HepG2 (cell line): ENCODE results near the gene KAZN. TPM values are rescaled to one million over a fixed set of nuclear protein-coding genes. Genes with fewer than 3 reads are reported as not detected.

ENCODE experiments used
- CENPT ChIP-seq: sonication (generic); formaldehyde crosslinking; IDR thresholded peaks from 2 replicates; pipeline ENCODE4 v1.8.0; 2022; ENCODE audit warnings: low read depth, mild to moderate bottlenecking, moderate library complexity, missing genetic modification reagents
- FOXA1 ChIP-seq, 2 experiments: fragments of 450-650 bp in 1 of 2; sonication (generic) in 1 of 2; formaldehyde crosslinking in 1 of 2; IDR thresholded peaks; 2 replicates each; pipeline versions ENCODE4 v1.4.0 to v1.6.1; 2016 to 2020; ENCODE audit warnings: missing genetic modification reagents in 1 of 2
- HOXA5 ChIP-seq: sonication (generic); formaldehyde crosslinking; IDR thresholded peaks from 2 replicates; pipeline ENCODE4 v1.4.0; 2020; ENCODE audit warnings: missing genetic modification reagents
- ZNF20 ChIP-seq: sonication (generic); formaldehyde crosslinking; IDR thresholded peaks from 2 replicates; pipeline ENCODE4 v1.4.0; 2020; ENCODE audit warnings: mild to moderate bottlenecking, moderate library complexity, missing genetic modification reagents
- ZNF562 ChIP-seq: sonication (generic); formaldehyde crosslinking; IDR thresholded peaks from 2 replicates; pipeline ENCODE4 v1.8.0; 2022; ENCODE audit warnings: missing genetic modification reagents, borderline replicate concordance
- ZNF589 ChIP-seq: sonication (generic); formaldehyde crosslinking; conservative IDR thresholded peaks from 2 replicates; pipeline ENCODE4 v1.8.0; 2022; ENCODE audit warnings: mild to moderate bottlenecking, moderate library complexity, missing genetic modification reagents
- polyA plus RNA-seq, 8 experiments: library from polyadenylated mRNA; depleted of rRNA in 3 of 8; stranded (reverse) in 7 of 8; unstranded in 1 of 8; fragments of >200 nt; fragmentation: Illumina TruSeq in 4 of 8; extraction: Trizol in 4 of 8; gene quantifications; 2 replicates each; pipeline versions ENCODE4 v1.2.1 to v1.2.3, GENCODE V29; 2011 to 2016; ENCODE audit warnings: low read depth in 4 of 8, missing spikeins in 1 of 8, mixed read lengths in 1 of 8; ENCODE audit not compliant: insufficient read depth in 1 of 8
- total RNA-seq, 5 experiments: library from RNA; depleted of rRNA; stranded (reverse); fragments of >200 nt; fragmentation: Illumina TruSeq; extraction: Trizol; gene quantifications; 2 replicates each; pipeline ENCODE4 v1.2.3, GENCODE V29; 2016; ENCODE audit warnings: low read depth in 1 of 5
- TF ChIP-seq, protein P1 (sequence below): sonication (generic); formaldehyde crosslinking; IDR thresholded peaks from 2 replicates; pipeline ENCODE4 v1.5.0; 2020; ENCODE audit warnings: mild to moderate bottlenecking, missing genetic modification reagents
- TF ChIP-seq, protein P2 (sequence below): sonication (generic); formaldehyde crosslinking; IDR thresholded peaks from 2 replicates; pipeline ENCODE4 v1.5.1; 2020; ENCODE audit warnings: mild to moderate bottlenecking, moderate library complexity, missing genetic modification reagents
- TF ChIP-seq, protein P3 (sequence below): sonication (generic); formaldehyde crosslinking; IDR thresholded peaks from 2 replicates; pipeline ENCODE4 v1.4.0; 2020; ENCODE audit warnings: mild to moderate bottlenecking, missing genetic modification reagents
- TF ChIP-seq, protein P4 (sequence below): sonication (generic); formaldehyde crosslinking; IDR thresholded peaks from 2 replicates; pipeline ENCODE4 v1.4.0; 2020; ENCODE audit warnings: missing genetic modification reagents, borderline replicate concordance
- TF ChIP-seq, protein P5 (sequence below): sonication (generic); formaldehyde crosslinking; conservative IDR thresholded peaks from 2 replicates; pipeline ENCODE4 v1.4.0; 2020; ENCODE audit warnings: missing genetic modification reagents
- TF ChIP-seq, protein P6 (sequence below): sonication (generic); formaldehyde crosslinking; IDR thresholded peaks from 2 replicates; pipeline ENCODE4 v1.8.0; 2022; ENCODE audit warnings: mild to moderate bottlenecking, missing genetic modification reagents; ENCODE audit not compliant: insufficient replicate concordance

The KAZN gene
- total and polyA plus RNA-seq, 2 of the 13 experiments (the other 11 are each of a cell fraction or from before 2014, with no cell fraction given): 10.4 to 13.5 TPM

DNA sequence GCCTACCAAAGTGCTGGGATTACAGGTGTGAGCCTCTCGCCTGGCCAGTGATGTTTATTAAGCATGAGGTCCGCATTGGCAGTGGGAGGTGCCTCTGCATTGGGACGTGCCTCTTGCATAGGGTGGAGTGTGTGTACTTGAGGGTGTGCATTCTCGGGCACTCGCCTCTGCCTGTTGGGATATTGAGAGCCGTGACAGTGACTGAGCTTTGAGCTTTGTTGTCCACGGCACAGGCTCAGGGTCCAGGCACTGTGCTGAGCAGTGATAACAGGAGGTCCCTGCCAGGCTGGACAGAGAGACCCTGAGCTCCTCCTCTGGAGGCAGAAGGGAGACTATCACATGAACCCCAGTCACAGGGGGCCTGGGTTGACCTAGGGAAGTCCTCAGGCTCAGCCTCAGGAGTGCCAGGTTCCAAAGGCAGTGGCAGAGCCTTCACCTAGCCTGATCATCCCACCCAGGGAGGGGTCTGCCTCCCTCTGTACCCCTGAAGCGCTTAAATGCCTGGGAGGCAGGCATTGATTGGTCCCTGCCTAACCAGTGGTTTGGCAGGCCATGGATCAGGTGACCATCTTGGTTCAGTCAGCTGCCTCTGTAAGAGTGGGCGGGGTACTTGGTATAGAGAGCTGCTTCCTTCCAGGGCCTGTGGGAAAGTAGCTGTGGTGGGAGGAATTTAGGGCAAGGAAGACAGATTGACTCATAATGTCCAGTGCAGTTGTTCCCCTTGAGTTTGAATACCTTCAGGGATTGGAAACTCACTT lies 341.2 kb downstream of the KAZN start (continued):
- TF ChIP-seq, protein P1, sequence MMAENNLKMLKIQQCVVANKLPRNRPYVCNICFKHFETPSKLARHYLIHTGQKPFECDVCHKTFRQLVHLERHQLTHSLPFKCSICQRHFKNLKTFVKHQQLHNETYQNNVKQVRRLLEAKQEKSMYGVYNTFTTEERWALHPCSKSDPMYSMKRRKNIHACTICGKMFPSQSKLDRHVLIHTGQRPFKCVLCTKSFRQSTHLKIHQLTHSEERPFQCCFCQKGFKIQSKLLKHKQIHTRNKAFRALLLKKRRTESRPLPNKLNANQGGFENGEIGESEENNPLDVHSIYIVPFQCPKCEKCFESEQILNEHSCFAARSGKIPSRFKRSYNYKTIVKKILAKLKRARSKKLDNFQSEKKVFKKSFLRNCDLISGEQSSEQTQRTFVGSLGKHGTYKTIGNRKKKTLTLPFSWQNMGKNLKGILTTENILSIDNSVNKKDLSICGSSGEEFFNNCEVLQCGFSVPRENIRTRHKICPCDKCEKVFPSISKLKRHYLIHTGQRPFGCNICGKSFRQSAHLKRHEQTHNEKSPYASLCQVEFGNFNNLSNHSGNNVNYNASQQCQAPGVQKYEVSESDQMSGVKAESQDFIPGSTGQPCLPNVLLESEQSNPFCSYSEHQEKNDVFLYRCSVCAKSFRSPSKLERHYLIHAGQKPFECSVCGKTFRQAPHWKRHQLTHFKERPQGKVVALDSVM (CRISPR knock-in tag): peak; percentile 57; the same call in 1 of the 2 replicates
- TF ChIP-seq, protein P2, sequence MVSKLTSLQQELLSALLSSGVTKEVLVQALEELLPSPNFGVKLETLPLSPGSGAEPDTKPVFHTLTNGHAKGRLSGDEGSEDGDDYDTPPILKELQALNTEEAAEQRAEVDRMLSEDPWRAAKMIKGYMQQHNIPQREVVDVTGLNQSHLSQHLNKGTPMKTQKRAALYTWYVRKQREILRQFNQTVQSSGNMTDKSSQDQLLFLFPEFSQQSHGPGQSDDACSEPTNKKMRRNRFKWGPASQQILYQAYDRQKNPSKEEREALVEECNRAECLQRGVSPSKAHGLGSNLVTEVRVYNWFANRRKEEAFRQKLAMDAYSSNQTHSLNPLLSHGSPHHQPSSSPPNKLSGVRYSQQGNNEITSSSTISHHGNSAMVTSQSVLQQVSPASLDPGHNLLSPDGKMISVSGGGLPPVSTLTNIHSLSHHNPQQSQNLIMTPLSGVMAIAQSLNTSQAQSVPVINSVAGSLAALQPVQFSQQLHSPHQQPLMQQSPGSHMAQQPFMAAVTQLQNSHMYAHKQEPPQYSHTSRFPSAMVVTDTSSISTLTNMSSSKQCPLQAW (CRISPR knock-in tag): peak; percentile 29; the same call in 1 of the 2 replicates
- TF ChIP-seq, protein P3, sequence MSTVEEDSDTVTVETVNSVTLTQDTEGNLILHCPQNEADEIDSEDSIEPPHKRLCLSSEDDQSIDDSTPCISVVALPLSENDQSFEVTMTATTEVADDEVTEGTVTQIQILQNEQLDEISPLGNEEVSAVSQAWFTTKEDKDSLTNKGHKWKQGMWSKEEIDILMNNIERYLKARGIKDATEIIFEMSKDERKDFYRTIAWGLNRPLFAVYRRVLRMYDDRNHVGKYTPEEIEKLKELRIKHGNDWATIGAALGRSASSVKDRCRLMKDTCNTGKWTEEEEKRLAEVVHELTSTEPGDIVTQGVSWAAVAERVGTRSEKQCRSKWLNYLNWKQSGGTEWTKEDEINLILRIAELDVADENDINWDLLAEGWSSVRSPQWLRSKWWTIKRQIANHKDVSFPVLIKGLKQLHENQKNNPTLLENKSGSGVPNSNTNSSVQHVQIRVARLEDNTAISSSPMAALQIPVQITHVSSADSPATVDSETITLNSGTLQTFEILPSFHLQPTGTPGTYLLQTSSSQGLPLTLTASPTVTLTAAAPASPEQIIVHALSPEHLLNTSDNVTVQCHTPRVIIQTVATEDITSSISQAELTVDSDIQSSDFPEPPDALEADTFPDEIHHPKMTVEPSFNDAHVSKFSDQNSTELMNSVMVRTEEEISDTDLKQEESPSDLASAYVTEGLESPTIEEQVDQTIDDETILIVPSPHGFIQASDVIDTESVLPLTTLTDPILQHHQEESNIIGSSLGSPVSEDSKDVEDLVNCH (CRISPR knock-in tag): no peak
- TF ChIP-seq ZNF562 (no peak), FOXA1 (IDR thresholded peaks at IDR 0.05) (no peak), FOXA1 (CRISPR knock-in tag; IDR thresholded peaks at IDR 0.05) (peak; percentile 55), CENPT (CRISPR knock-in tag) (no peak), HOXA5 (CRISPR knock-in tag) (no peak; the same call in 1 of the 2 replicates), ZNF20 (no peak), ZNF589 (CRISPR knock-in tag) (peak; percentile 35; the same call in 1 of the 2 replicates)
- TF ChIP-seq, protein P4, sequence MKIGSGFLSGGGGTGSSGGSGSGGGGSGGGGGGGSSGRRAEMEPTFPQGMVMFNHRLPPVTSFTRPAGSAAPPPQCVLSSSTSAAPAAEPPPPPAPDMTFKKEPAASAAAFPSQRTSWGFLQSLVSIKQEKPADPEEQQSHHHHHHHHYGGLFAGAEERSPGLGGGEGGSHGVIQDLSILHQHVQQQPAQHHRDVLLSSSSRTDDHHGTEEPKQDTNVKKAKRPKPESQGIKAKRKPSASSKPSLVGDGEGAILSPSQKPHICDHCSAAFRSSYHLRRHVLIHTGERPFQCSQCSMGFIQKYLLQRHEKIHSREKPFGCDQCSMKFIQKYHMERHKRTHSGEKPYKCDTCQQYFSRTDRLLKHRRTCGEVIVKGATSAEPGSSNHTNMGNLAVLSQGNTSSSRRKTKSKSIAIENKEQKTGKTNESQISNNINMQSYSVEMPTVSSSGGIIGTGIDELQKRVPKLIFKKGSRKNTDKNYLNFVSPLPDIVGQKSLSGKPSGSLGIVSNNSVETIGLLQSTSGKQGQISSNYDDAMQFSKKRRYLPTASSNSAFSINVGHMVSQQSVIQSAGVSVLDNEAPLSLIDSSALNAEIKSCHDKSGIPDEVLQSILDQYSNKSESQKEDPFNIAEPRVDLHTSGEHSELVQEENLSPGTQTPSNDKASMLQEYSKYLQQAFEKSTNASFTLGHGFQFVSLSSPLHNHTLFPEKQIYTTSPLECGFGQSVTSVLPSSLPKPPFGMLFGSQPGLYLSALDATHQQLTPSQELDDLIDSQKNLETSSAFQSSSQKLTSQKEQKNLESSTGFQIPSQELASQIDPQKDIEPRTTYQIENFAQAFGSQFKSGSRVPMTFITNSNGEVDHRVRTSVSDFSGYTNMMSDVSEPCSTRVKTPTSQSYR (CRISPR knock-in tag): no peak
- TF ChIP-seq, protein P5, sequence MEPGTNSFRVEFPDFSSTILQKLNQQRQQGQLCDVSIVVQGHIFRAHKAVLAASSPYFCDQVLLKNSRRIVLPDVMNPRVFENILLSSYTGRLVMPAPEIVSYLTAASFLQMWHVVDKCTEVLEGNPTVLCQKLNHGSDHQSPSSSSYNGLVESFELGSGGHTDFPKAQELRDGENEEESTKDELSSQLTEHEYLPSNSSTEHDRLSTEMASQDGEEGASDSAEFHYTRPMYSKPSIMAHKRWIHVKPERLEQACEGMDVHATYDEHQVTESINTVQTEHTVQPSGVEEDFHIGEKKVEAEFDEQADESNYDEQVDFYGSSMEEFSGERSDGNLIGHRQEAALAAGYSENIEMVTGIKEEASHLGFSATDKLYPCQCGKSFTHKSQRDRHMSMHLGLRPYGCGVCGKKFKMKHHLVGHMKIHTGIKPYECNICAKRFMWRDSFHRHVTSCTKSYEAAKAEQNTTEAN: peak; percentile 87
- TF ChIP-seq, protein P6, sequence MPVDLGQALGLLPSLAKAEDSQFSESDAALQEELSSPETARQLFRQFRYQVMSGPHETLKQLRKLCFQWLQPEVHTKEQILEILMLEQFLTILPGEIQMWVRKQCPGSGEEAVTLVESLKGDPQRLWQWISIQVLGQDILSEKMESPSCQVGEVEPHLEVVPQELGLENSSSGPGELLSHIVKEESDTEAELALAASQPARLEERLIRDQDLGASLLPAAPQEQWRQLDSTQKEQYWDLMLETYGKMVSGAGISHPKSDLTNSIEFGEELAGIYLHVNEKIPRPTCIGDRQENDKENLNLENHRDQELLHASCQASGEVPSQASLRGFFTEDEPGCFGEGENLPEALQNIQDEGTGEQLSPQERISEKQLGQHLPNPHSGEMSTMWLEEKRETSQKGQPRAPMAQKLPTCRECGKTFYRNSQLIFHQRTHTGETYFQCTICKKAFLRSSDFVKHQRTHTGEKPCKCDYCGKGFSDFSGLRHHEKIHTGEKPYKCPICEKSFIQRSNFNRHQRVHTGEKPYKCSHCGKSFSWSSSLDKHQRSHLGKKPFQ: peak; percentile 97
